HG03139 (cell line): ENCODE results near the gene SOS2.

Source experiments
- ATAC-seq: cut with Tn5 transposase; IDR thresholded peaks from one replicate; pipeline ENCODE4 v1.9.1; 2021; ENCODE audit not compliant: unreplicated experiment

SOS2 gene

GRCh38 chr14:50116966-50117365, 114.4 kb downstream of the SOS2 start:
- ATAC-seq = no peak

- peak; percentile 95 for ATAC-seq
These were observed 115.0 kb downstream of the SOS2 start, which contains the start of gene VCPKMT for GRCh38 chr14:50116181-50116956. Gene VCPKMT, minus strand, starts transcription at chr14:50116572. Its CDS starts 20 bp downstream, at chr14:50116552.

- ATAC-seq = no peak
These were observed 117.9 kb downstream of the SOS2 start for GRCh38 chr14:50113381-50114035.

- no peak for ATAC-seq
These were observed 120.9 kb downstream of the SOS2 start for GRCh38 chr14:50110323-50111037.

- ATAC-seq = no peak
These were observed 122.0 kb downstream of the SOS2 start for GRCh38 chr14:50109342-50109741.

GRCh38 chr14:50107850-50108249, 123.5 kb downstream of the SOS2 start:
- no peak for ATAC-seq

- ATAC-seq = no peak
These were observed 125.2 kb downstream of the SOS2 start for GRCh38 chr14:50106178-50106577.

GRCh38 chr14:50103558-50103957, 127.8 kb downstream of the SOS2 start:
- no peak for ATAC-seq

GRCh38 chr14:50101417-50101816, 130.0 kb downstream of the SOS2 start:
- no peak for ATAC-seq

- no peak for ATAC-seq
These were observed 130.6 kb downstream of the SOS2 start for GRCh38 chr14:50100805-50101204.

GRCh38 chr14:50099335-50099734, 132.0 kb downstream of the SOS2 start:
- no peak for ATAC-seq

- no peak for ATAC-seq
These were observed 135.5 kb downstream of the SOS2 start for GRCh38 chr14:50095895-50096294.

- ATAC-seq = no peak
These were observed 137.2 kb downstream of the SOS2 start for GRCh38 chr14:50094056-50094755.

- no peak for ATAC-seq
These were observed 137.9 kb downstream of the SOS2 start for GRCh38 chr14:50093496-50093895.

GRCh38 chr14:50092006-50092555, 139.3 kb downstream of the SOS2 start:
- ATAC-seq = no peak

GRCh38 chr14:50091240-50091913, 140.0 kb downstream of the SOS2 start:
- no peak for ATAC-seq

GRCh38 chr14:50089208-50089607, 142.2 kb downstream of the SOS2 start:
- ATAC-seq = no peak

- no peak for ATAC-seq
These were observed 142.6 kb downstream of the SOS2 start for GRCh38 chr14:50088731-50089130.

- no peak for ATAC-seq
These were observed 143.3 kb downstream of the SOS2 start for GRCh38 chr14:50088117-50088515.

GRCh38 chr14:50087341-50088116, 143.8 kb downstream of the SOS2 start:
- ATAC-seq = no peak
